HG02870 (cell line): ENCODE measurements around the gene TIMM10B.
A peak's percentile ranks its signal among the peaks of the same experiment; 100 is the strongest.

Experiments used
- ATAC-seq: cut with Tn5 transposase; IDR thresholded peaks from one replicate; pipeline ENCODE4 v1.9.1; 2021; ENCODE audit warnings: mild to moderate bottlenecking, moderate library complexity; ENCODE audit not compliant: unreplicated experiment

Gene TIMM10B

GRCh38 chr11:6469599-6469998 lies 11.7 kb upstream of the TIMM10B start:
- ATAC-seq: no peak

GRCh38 chr11:6472934-6473333 lies 8.4 kb upstream of the TIMM10B start:
- ATAC-seq: no peak

GRCh38 chr11:6473451-6474412 lies 7.6 kb upstream of the TIMM10B start, which contains the start of gene TRIM3:
Gene TRIM3 (minus strand): TSS chr11:6473941. CDS start chr11:6465695, 8,246 bp downstream.
- ATAC-seq: peak; percentile 58

GRCh38 chr11:6474413-6474792 lies 6.9 kb upstream of the TIMM10B start:
- no peak for ATAC-seq

- no peak for ATAC-seq
Observed at GRCh38 chr11:6474806-6475500, 6.3 kb upstream of the TIMM10B start.

- no peak for ATAC-seq
Observed at GRCh38 chr11:6475936-6476335, 5.4 kb upstream of the TIMM10B start.

- ATAC-seq: no peak
Observed at GRCh38 chr11:6476571-6476970, 4.7 kb upstream of the TIMM10B start.

- ATAC-seq: no peak
Observed at GRCh38 chr11:6480299-6480914, 894 bp upstream of the TIMM10B start.

GRCh38 chr11:6481924-6482275 lies 599 bp downstream of the TIMM10B start:
- ATAC-seq: no peak

- no peak for ATAC-seq
Observed at GRCh38 chr11:6482441-6482840, 1.1 kb downstream of the TIMM10B start.

GRCh38 chr11:6483015-6483414 lies 1.7 kb downstream of the TIMM10B start:
- ATAC-seq: no peak

- no peak for ATAC-seq
Observed at GRCh38 chr11:6485661-6486060, 4.4 kb downstream of the TIMM10B start.

- ATAC-seq: no peak
Observed at GRCh38 chr11:6486256-6486655, 5.0 kb downstream of the TIMM10B start.

GRCh38 chr11:6486938-6487337 lies 5.6 kb downstream of the TIMM10B start:
- ATAC-seq: no peak

GRCh38 chr11:6488342-6488741 lies 7.0 kb downstream of the TIMM10B start:
- ATAC-seq: no peak

- no peak for ATAC-seq
Observed at GRCh38 chr11:6488821-6489220, 7.5 kb downstream of the TIMM10B start.

- ATAC-seq: no peak
Observed at GRCh38 chr11:6489306-6489705, 8.0 kb downstream of the TIMM10B start.

GRCh38 chr11:6497069-6497839 lies 16.0 kb downstream of the TIMM10B start, which contains the start of gene DNHD1:
Gene DNHD1 (plus strand): TSS chr11:6497280. CDS start chr11:6498216, 936 bp downstream.
- no peak for ATAC-seq

GRCh38 chr11:6498121-6498520 lies 16.8 kb downstream of the TIMM10B start:
- no peak for ATAC-seq

- ATAC-seq: no peak
Observed at GRCh38 chr11:6498544-6498943, 17.2 kb downstream of the TIMM10B start.

- ATAC-seq: no peak
Observed at GRCh38 chr11:6502382-6502781, 21.1 kb downstream of the TIMM10B start.
